Urinary bladder (tissue), 4 donors: ENCODE measurements around the gene TRPM3. TPM values are rescaled to one million over a fixed set of nuclear protein-coding genes. Genes with fewer than 3 reads are reported as not detected.
"Not testable (repeated sequence)": the region's sequence is repeated elsewhere in the genome, so short reads cannot be mapped to it uniquely, and the experiment has no call there.

Experiments
- DNase-seq: peaks from one replicate; pipeline ENCODE4 v3.0.0-alpha.2; 2015; ENCODE audit errors: extremely low spot score
- H3K27ac ChIP-seq: one replicate; pipeline ENCODE4 v1.5.1; 2013; ENCODE audit warnings: low read depth, mild to moderate bottlenecking, moderate library complexity
- H3K36me3 ChIP-seq: one replicate; pipeline ENCODE4 v1.6.1; 2013; ENCODE audit warnings: mild to moderate bottlenecking, moderate library complexity; ENCODE audit not compliant: insufficient read depth
- H3K4me1 ChIP-seq: one replicate; pipeline ENCODE4 v1.6.1; 2013; ENCODE audit warnings: mild to moderate bottlenecking, moderate library complexity; ENCODE audit not compliant: insufficient read depth
- H3K4me3 ChIP-seq: one replicate; pipeline ENCODE4 v1.5.1; 2013; ENCODE audit warnings: low read depth, low read length
- WGBS: extraction: QIAGEN DNeasy Blood & Tissue Kit; methylation state at CpG from one replicate; pipeline ENCODE4 v1.1.7; 2013; 5-methylcytosine and 5-hydroxymethylcytosine counted together
- polyA plus RNA-seq: library from polyadenylated mRNA; stranded (reverse); fragments of 200-250 nt; gene quantifications from one replicate; pipeline ENCODE4 v1.2.3, GENCODE V29; 2013
- total RNA-seq: library from RNA; depleted of rRNA; stranded (reverse); fragments of >200 nt; gene quantifications from one replicate; pipeline ENCODE4 v1.2.3, GENCODE V29; 2014
- donor health status: healthy with polysubstance abuse.
- donor health status: healthy.

TRPM3 gene
- total and polyA plus RNA-seq, 2 donors = 0.20 to 14.3 TPM

- Histone ChIP-seq H3K36me3 (no peaks in the 10 kb centered on the region), H3K4me3 (no peak overlapping the region), H3K4me1 (no peaks in the 10 kb centered on the region), H3K27ac (no peak overlapping the region)
- 48% methylated on average over 1 of the region's 1 CpG for WGBS
- DNase-seq = no peak
These were observed 375.1 kb downstream of the TRPM3 start for GRCh38 chr9:70746316-70746715.

DNA sequence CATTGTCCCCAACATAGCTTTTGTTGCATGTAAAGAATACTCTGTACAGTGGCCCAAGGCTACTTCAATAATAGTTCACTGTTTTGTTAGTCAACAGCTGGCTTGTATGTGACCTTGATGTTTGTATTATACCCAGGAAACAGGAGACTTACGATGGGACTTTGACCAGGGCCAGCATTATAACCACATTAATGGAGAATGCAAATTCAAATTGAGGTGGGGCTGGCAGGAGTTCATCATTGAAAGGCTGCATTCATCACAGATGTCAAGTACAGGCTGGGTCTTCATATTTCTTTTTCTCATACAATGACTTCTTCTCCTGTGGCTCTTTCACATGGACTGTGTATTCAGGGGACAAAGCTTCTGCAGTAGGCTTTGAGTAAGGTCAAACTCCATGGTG, 396.6 kb downstream of the TRPM3 start:
- WGBS = no CpG with 5 or more reads among the region's 1 CpG

GRCh38 chr9:70724025-70724424, 397.4 kb downstream of the TRPM3 start:
- not testable (repeated sequence) for H3K36me3 ChIP-seq, H3K4me3 ChIP-seq, H3K27ac ChIP-seq, H3K4me1 ChIP-seq, DNase-seq
- no CpG with 5 or more reads among the region's 1 CpG for WGBS

More for the DNA sequence above, 396.6 kb downstream of the TRPM3 start:
- H3K36me3 ChIP-seq, H3K4me3 ChIP-seq, H3K27ac ChIP-seq, DNase-seq, H3K4me1 ChIP-seq: not testable (repeated sequence)

DNA sequence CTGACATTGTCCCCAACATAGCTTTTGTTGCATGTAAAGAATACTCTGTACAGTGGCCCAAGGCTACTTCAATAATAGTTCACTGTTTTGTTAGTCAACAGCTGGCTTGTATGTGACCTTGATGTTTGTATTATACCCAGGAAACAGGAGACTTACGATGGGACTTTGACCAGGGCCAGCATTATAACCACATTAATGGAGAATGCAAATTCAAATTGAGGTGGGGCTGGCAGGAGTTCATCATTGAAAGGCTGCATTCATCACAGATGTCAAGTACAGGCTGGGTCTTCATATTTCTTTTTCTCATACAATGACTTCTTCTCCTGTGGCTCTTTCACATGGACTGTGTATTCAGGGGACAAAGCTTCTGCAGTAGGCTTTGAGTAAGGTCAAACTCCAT, 414.6 kb downstream of the TRPM3 start:
- not testable (repeated sequence) for H3K4me3 ChIP-seq, H3K27ac ChIP-seq, H3K36me3 ChIP-seq, DNase-seq, H3K4me1 ChIP-seq
- WGBS = no CpG with 5 or more reads among the region's 1 CpG

DNA sequence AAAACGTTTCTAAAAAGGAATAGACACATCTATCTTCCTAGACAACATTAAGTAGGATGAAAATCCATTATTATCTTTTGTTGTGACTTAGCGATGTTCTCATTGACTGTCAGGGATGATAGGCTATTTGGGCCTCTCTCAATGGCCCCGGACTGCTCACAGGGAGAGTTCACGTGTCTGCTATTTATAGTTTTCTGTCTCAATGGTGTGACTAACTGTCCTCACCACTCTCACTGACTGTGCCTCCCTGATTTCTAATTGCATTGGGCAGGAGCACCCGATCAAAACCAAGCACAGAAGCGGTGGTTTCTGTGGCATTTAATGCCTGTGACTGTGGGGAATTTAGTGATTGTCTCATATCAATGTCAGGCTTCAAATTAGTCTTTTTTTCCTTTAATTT, 420.3 kb downstream of the TRPM3 start:
- no peak for DNase-seq
- 70% methylated on average over 6 of the region's 6 CpGs for WGBS
- Histone ChIP-seq H3K4me1 (no peaks in the 10 kb centered on the region), H3K4me3 (no peak overlapping the region), H3K36me3 (no peaks in the 10 kb centered on the region), H3K27ac (no peak overlapping the region)

GRCh38 chr9:70696694-70697335, 424.6 kb downstream of the TRPM3 start:
- 54% methylated on average over 6 of the region's 6 CpGs for WGBS
- no peak overlapping the region for H3K4me3 ChIP-seq
- no peaks in the 10 kb centered on the region for H3K36me3 ChIP-seq
- no peak overlapping the region for H3K27ac ChIP-seq
- no peaks in the 10 kb centered on the region for H3K4me1 ChIP-seq
- no peak for DNase-seq

DNA sequence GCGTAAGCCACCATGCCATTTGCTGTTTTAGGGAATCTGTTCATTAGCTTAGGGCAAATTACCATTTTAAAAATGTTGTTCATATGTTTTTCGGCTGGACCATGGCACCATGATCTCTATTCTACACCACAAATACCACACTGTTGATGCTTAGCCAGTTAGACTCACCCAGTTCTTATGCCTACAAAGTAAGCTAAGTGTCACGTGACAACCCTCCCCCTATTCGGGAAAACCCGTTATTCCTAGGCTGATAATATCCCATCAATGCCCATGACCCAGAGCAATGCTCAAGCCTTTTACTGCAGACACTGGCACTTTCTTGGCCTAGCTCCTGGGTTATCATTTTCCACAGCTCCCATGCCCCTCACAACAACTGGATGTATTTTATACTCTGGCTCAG, 426.7 kb downstream of the TRPM3 start:
- Histone ChIP-seq H3K4me3 (no peak overlapping the region), H3K36me3 (no peaks in the 10 kb centered on the region), H3K27ac (no peak overlapping the region), H3K4me1 (no peaks in the 10 kb centered on the region)
- WGBS = 84% methylated on average over 5 of the region's 5 CpGs
- no peak for DNase-seq

- Histone ChIP-seq H3K27ac (no peak overlapping the region), H3K4me3 (no peak overlapping the region), H3K4me1 (no peaks in the 10 kb centered on the region), H3K36me3 (no peaks in the 10 kb centered on the region)
- WGBS = 89% methylated on average over 1 of the region's 1 CpG
- no peak for DNase-seq
These were observed 428.2 kb downstream of the TRPM3 start for GRCh38 chr9:70693186-70693585.

GRCh38 chr9:70692431-70692830, 429.0 kb downstream of the TRPM3 start:
- Histone ChIP-seq H3K4me3 (no peak overlapping the region), H3K27ac (no peak overlapping the region), H3K36me3 (no peaks in the 10 kb centered on the region), H3K4me1 (no peaks in the 10 kb centered on the region)
- no peak for DNase-seq
- WGBS = 94% methylated on average over 4 of the region's 4 CpGs

- Histone ChIP-seq H3K4me3 (no peak overlapping the region), H3K36me3 (no peaks in the 10 kb centered on the region), H3K27ac (no peak overlapping the region), H3K4me1 (no peaks in the 10 kb centered on the region)
- DNase-seq = no peak
These were observed 432.7 kb downstream of the TRPM3 start for GRCh38 chr9:70688704-70689103.

GRCh38 chr9:70683841-70684240, 437.6 kb downstream of the TRPM3 start:
- 54% methylated on average over 2 of the region's 2 CpGs for WGBS

GRCh38 chr9:70682298-70682697, 439.1 kb downstream of the TRPM3 start:
- Histone ChIP-seq H3K27ac (no peak overlapping the region), H3K4me3 (no peak overlapping the region), H3K36me3 (no peaks in the 10 kb centered on the region), H3K4me1 (no peaks in the 10 kb centered on the region)
- DNase-seq = no peak

More at GRCh38 chr9:70683841-70684240, 437.6 kb downstream of the TRPM3 start:
- Histone ChIP-seq H3K4me1 (no peaks in the 10 kb centered on the region), H3K27ac (no peak overlapping the region), H3K4me3 (no peak overlapping the region), H3K36me3 (no peaks in the 10 kb centered on the region)
- DNase-seq = no peak

GRCh38 chr9:70679845-70680244, 441.6 kb downstream of the TRPM3 start:
- no peak overlapping the region for H3K27ac ChIP-seq
- WGBS = 87% methylated on average over 4 of the region's 4 CpGs
- H3K4me1 ChIP-seq = no peaks in the 10 kb centered on the region
- H3K36me3 ChIP-seq = no peaks in the 10 kb centered on the region
- no peak for DNase-seq
- no peak overlapping the region for H3K4me3 ChIP-seq

DNA sequence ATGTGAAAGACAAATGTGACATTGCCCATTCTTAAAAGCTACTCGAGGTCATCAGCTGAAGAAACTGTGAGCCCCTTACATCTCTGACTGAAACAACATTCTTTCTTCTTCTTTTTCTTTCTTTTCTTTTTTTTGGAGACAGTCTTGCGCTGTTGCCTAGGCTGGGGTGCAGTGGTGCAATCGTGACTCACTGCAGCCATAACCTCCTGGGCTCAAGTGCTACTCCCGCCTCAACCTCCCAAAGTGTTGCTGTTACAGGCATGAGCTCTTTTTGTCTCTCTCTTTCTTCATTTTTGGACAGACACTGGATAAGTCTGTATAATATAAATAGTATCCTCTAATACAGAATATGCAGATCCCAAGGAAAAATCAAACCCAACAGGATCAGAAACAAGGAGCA, 443.3 kb downstream of the TRPM3 start:
- DNase-seq = no peak
- no peak overlapping the region for H3K27ac ChIP-seq
- H3K36me3 ChIP-seq = no peaks in the 10 kb centered on the region
- H3K4me3 ChIP-seq = no peak overlapping the region
- 81% methylated on average over 4 of the region's 4 CpGs for WGBS
- no peaks in the 10 kb centered on the region for H3K4me1 ChIP-seq
